ENCODE results near the gene RHCE.

DNA sequence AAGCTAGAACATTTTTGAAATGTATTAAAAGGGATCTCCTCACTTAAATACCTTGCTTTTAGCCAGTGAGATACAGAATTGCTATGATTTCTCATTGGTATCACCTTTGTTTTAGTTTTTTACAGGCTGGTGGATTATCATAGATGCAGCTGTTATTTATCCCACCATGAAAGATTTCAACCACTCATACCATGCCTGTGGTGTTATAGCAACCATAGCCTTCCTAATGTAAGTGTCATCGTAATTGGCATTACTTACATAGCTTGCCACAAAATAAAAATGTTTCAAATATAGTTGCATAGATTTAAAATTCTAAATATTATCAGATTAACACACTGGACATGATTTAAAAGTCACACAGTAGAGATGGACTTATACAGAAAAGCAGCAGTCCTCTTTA is 77.8 kb downstream of the RHCE start:
- TF ChIP-seq CTCF (IDR thresholded peaks at IDR 0.05; ENCODE audit: low read depth, low read length) (no peak), POLR2A (IDR thresholded peaks at IDR 0.05; ENCODE audit: extremely low read depth, insufficient read length) (no peak), MAX (IDR thresholded peaks at IDR 0.05; ENCODE audit: low read depth, low read length) (no peak)

Measured in NB4 (cell line).